ENCODE measurements around the gene UBXN7. TPM values are rescaled to one million over a fixed set of nuclear protein-coding genes. Genes with fewer than 3 reads are reported as not detected.
"Not testable (repeated sequence)": the region's sequence is repeated elsewhere in the genome, so short reads cannot be mapped to it uniquely, and the experiment has no call there.

Gene UBXN7
- polyA plus RNA-seq, 4 donors, result 2.4 to 27.8 (median 5.7) TPM

GRCh38 chr3:196360586-196360985 is 71.6 kb downstream of the UBXN7 start:
- WGBS, 3 donors, result 93 to 96% (median 94%) methylated on average over 7 of the region's 7 CpGs
- DNase-seq (no peak), FAIRE-seq (no peak)
- Histone ChIP-seq H3K36me3 (ENCODE audit: control insufficient read depth in 3 of 3, insufficient read depth in 2 of 3, low read depth in 1 of 3, low read length in 3 of 3) (peaks cover 21 to 43% (median 27%) of the 10 kb centered on the region in 3 donors), H3K4me3 (ENCODE audit: low read depth in 1 of 3, low read length in 3 of 3) (no peak overlapping the region), H3K9me3 (ENCODE audit: control insufficient read depth in 2 of 2, insufficient read depth in 1 of 2, low read depth in 1 of 2, low read length in 1 of 2) (no peaks in the 10 kb centered on the region), H3K27me3 (ENCODE audit: control insufficient read depth in 3 of 3, insufficient read depth in 3 of 3, low read length in 3 of 3) (no peaks in the 10 kb centered on the region), H3K4me1 (ENCODE audit: control insufficient read depth in 3 of 3, insufficient read depth in 2 of 3, low read depth in 1 of 3, low read length in 2 of 3) (no peaks in the 10 kb centered on the region), H3K27ac (ENCODE audit: low read depth in 1 of 3, low read length in 2 of 3) (no peak overlapping the region)

- peaks cover 23 to 39% (median 27%) of the 10 kb centered on the region in 3 donors for H3K36me3 ChIP-seq (ENCODE audit: control insufficient read depth in 3 of 3, insufficient read depth in 2 of 3, low read depth in 1 of 3, low read length in 3 of 3)
- not testable (repeated sequence) for FAIRE-seq; H3K9me3 ChIP-seq (ENCODE audit: control insufficient read depth in 2 of 2, insufficient read depth in 1 of 2, low read depth in 1 of 2, low read length in 1 of 2); H3K4me3 ChIP-seq (ENCODE audit: low read depth in 1 of 3, low read length in 3 of 3); H3K4me1 ChIP-seq (ENCODE audit: control insufficient read depth in 3 of 3, insufficient read depth in 2 of 3, low read depth in 1 of 3, low read length in 2 of 3); H3K27ac ChIP-seq (ENCODE audit: low read depth in 1 of 3, low read length in 2 of 3); H3K27me3 ChIP-seq (ENCODE audit: control insufficient read depth in 3 of 3, insufficient read depth in 3 of 3, low read length in 3 of 3); DNase-seq
- 95 to 98% (median 96%) methylated on average over 4 of the region's 4 CpGs for WGBS, 3 donors
These were observed 73.7 kb downstream of the UBXN7 start for GRCh38 chr3:196358540-196358939.

- FAIRE-seq (no peak), DNase-seq (no peak)
- H3K4me1 ChIP-seq (ENCODE audit: control insufficient read depth in 3 of 3, insufficient read depth in 2 of 3, low read depth in 1 of 3, low read length in 2 of 3), result no peaks in the 10 kb centered on the region
- no peaks in the 10 kb centered on the region for H3K27me3 ChIP-seq (ENCODE audit: control insufficient read depth in 3 of 3, insufficient read depth in 3 of 3, low read length in 3 of 3)
- no peak overlapping the region for H3K27ac ChIP-seq (ENCODE audit: low read depth in 1 of 3, low read length in 2 of 3)
- H3K36me3 ChIP-seq (ENCODE audit: control insufficient read depth in 3 of 3, insufficient read depth in 2 of 3, low read depth in 1 of 3, low read length in 3 of 3), result peaks cover 23 to 33% (median 27%) of the 10 kb centered on the region in 3 donors
- 76 to 91% (median 82%) methylated on average over 7 of the region's 7 CpGs for whole genome bisulfite sequencing, 3 donors
- no peaks in the 10 kb centered on the region for H3K9me3 ChIP-seq (ENCODE audit: control insufficient read depth in 2 of 2, insufficient read depth in 1 of 2, low read depth in 1 of 2, low read length in 1 of 2)
- H3K4me3 ChIP-seq (ENCODE audit: low read depth in 1 of 3, low read length in 3 of 3), result no peak overlapping the region
These were observed 74.3 kb downstream of the UBXN7 start for GRCh38 chr3:196357905-196358304.

GRCh38 chr3:196356556-196356955 is 75.7 kb downstream of the UBXN7 start:
- no peaks in the 10 kb centered on the region for H3K4me1 ChIP-seq (ENCODE audit: control insufficient read depth in 3 of 3, insufficient read depth in 2 of 3, low read depth in 1 of 3, low read length in 2 of 3)
- FAIRE-seq, result no peak
- H3K9me3 ChIP-seq (ENCODE audit: control insufficient read depth in 2 of 2, insufficient read depth in 1 of 2, low read depth in 1 of 2, low read length in 1 of 2), result no peaks in the 10 kb centered on the region
- H3K27me3 ChIP-seq (ENCODE audit: control insufficient read depth in 3 of 3, insufficient read depth in 3 of 3, low read length in 3 of 3), result no peaks in the 10 kb centered on the region
- WGBS, 3 donors, result 76 to 84% (median 84%) methylated on average over 4 of the region's 4 CpGs
- H3K27ac ChIP-seq (ENCODE audit: low read depth in 1 of 3, low read length in 2 of 3), result no peak overlapping the region
- H3K4me3 ChIP-seq (ENCODE audit: low read depth in 1 of 3, low read length in 3 of 3), result no peak overlapping the region
- H3K36me3 ChIP-seq (ENCODE audit: control insufficient read depth in 3 of 3, insufficient read depth in 2 of 3, low read depth in 1 of 3, low read length in 3 of 3), result peaks cover 15 to 27% (median 23%) of the 10 kb centered on the region in 3 donors
- no peak for DNase-seq

GRCh38 chr3:196355668-196356067 is 76.6 kb downstream of the UBXN7 start:
- Histone ChIP-seq H3K27me3 (ENCODE audit: control insufficient read depth in 3 of 3, insufficient read depth in 3 of 3, low read length in 3 of 3) (no peaks in the 10 kb centered on the region), H3K4me3 (ENCODE audit: low read depth in 1 of 3, low read length in 3 of 3) (no peak overlapping the region), H3K4me1 (ENCODE audit: control insufficient read depth in 3 of 3, insufficient read depth in 2 of 3, low read depth in 1 of 3, low read length in 2 of 3) (no peaks in the 10 kb centered on the region), H3K9me3 (ENCODE audit: control insufficient read depth in 2 of 2, insufficient read depth in 1 of 2, low read depth in 1 of 2, low read length in 1 of 2) (no peaks in the 10 kb centered on the region), H3K36me3 (ENCODE audit: control insufficient read depth in 3 of 3, insufficient read depth in 2 of 3, low read depth in 1 of 3, low read length in 3 of 3) (peaks cover 12 to 25% (median 19%) of the 10 kb centered on the region in 3 donors), H3K27ac (ENCODE audit: low read depth in 1 of 3, low read length in 2 of 3) (no peak overlapping the region)
- FAIRE-seq (no peak), DNase-seq (no peak)
- WGBS, 3 donors, result 92 to 93% (median 93%) methylated on average over 1 of the region's 1 CpG

- no peaks in the 10 kb centered on the region for H3K27me3 ChIP-seq (ENCODE audit: control insufficient read depth in 3 of 3, insufficient read depth in 3 of 3, low read length in 3 of 3)
- DNase-seq, result peak in 1 of 2 donors; percentile 17
- H3K9me3 ChIP-seq (ENCODE audit: control insufficient read depth in 2 of 2, insufficient read depth in 1 of 2, low read depth in 1 of 2, low read length in 1 of 2), result no peaks in the 10 kb centered on the region
- no peaks in the 10 kb centered on the region for H3K4me1 ChIP-seq (ENCODE audit: control insufficient read depth in 3 of 3, insufficient read depth in 2 of 3, low read depth in 1 of 3, low read length in 2 of 3)
- 53 to 77% (median 66%) methylated on average over 6 of the region's 6 CpGs for WGBS, 3 donors
- peaks cover 11 to 23% (median 16%) of the 10 kb centered on the region in 3 donors for H3K36me3 ChIP-seq (ENCODE audit: control insufficient read depth in 3 of 3, insufficient read depth in 2 of 3, low read depth in 1 of 3, low read length in 3 of 3)
- H3K27ac ChIP-seq (ENCODE audit: low read depth in 1 of 3, low read length in 2 of 3), result no peak overlapping the region
- H3K4me3 ChIP-seq (ENCODE audit: low read depth in 1 of 3, low read length in 3 of 3), result no peak overlapping the region
- no peak for FAIRE-seq
These were observed 78.1 kb downstream of the UBXN7 start for GRCh38 chr3:196354132-196354531.

GRCh38 chr3:196351541-196351940 is 80.7 kb downstream of the UBXN7 start:
- no peak for FAIRE-seq

GRCh38 chr3:196350067-196350466 is 82.2 kb downstream of the UBXN7 start:
- Histone ChIP-seq H3K9me3 (ENCODE audit: control insufficient read depth in 2 of 2, insufficient read depth in 1 of 2, low read depth in 1 of 2, low read length in 1 of 2) (no peaks in the 10 kb centered on the region), H3K27me3 (ENCODE audit: control insufficient read depth in 3 of 3, insufficient read depth in 3 of 3, low read length in 3 of 3) (no peaks in the 10 kb centered on the region), H3K27ac (ENCODE audit: low read depth in 1 of 3, low read length in 2 of 3) (no peak overlapping the region), H3K36me3 (ENCODE audit: control insufficient read depth in 3 of 3, insufficient read depth in 2 of 3, low read depth in 1 of 3, low read length in 3 of 3) (peaks cover 0 to 7% (median 2%) of the 10 kb centered on the region in 3 donors), H3K4me1 (ENCODE audit: control insufficient read depth in 3 of 3, insufficient read depth in 2 of 3, low read depth in 1 of 3, low read length in 2 of 3) (no peaks in the 10 kb centered on the region), H3K4me3 (ENCODE audit: low read depth in 1 of 3, low read length in 3 of 3) (no peak overlapping the region)
- no peak for DNase-seq
- no peak for FAIRE-seq

More at GRCh38 chr3:196351541-196351940, 80.7 kb downstream of the UBXN7 start:
- H3K4me1 ChIP-seq (ENCODE audit: control insufficient read depth in 3 of 3, insufficient read depth in 2 of 3, low read depth in 1 of 3, low read length in 2 of 3), result no peaks in the 10 kb centered on the region
- H3K9me3 ChIP-seq (ENCODE audit: control insufficient read depth in 2 of 2, insufficient read depth in 1 of 2, low read depth in 1 of 2, low read length in 1 of 2), result no peaks in the 10 kb centered on the region
- H3K4me3 ChIP-seq (ENCODE audit: low read depth in 1 of 3, low read length in 3 of 3), result no peak overlapping the region
- no peak overlapping the region for H3K27ac ChIP-seq (ENCODE audit: low read depth in 1 of 3, low read length in 2 of 3)
- H3K27me3 ChIP-seq (ENCODE audit: control insufficient read depth in 3 of 3, insufficient read depth in 3 of 3, low read length in 3 of 3), result no peaks in the 10 kb centered on the region
- peaks cover 5 to 12% (median 6%) of the 10 kb centered on the region in 3 donors for H3K36me3 ChIP-seq (ENCODE audit: control insufficient read depth in 3 of 3, insufficient read depth in 2 of 3, low read depth in 1 of 3, low read length in 3 of 3)
- no peak for DNase-seq
- WGBS, 3 donors, result 74 to 91% (median 82%) methylated on average over 6 of the region's 6 CpGs

- Histone ChIP-seq H3K4me1 (ENCODE audit: control insufficient read depth in 3 of 3, insufficient read depth in 2 of 3, low read depth in 1 of 3, low read length in 2 of 3) (no peaks in the 10 kb centered on the region), H3K27ac (ENCODE audit: low read depth in 1 of 3, low read length in 2 of 3) (no peak overlapping the region), H3K36me3 (ENCODE audit: control insufficient read depth in 3 of 3, insufficient read depth in 2 of 3, low read depth in 1 of 3, low read length in 3 of 3) (peaks cover 0 to 7% (median 2%) of the 10 kb centered on the region in 3 donors), H3K27me3 (ENCODE audit: control insufficient read depth in 3 of 3, insufficient read depth in 3 of 3, low read length in 3 of 3) (no peaks in the 10 kb centered on the region), H3K9me3 (ENCODE audit: control insufficient read depth in 2 of 2, insufficient read depth in 1 of 2, low read depth in 1 of 2, low read length in 1 of 2) (no peaks in the 10 kb centered on the region), H3K4me3 (ENCODE audit: low read depth in 1 of 3, low read length in 3 of 3) (no peak overlapping the region)
- FAIRE-seq (no peak), DNase-seq (no peak)
- 91 to 95% (median 93%) methylated on average over 3 of the region's 3 CpGs for WGBS, 3 donors
These were observed 83.5 kb downstream of the UBXN7 start for GRCh38 chr3:196348698-196349097.
